ENCODE data around the gene SYT14. TPM values are rescaled to one million over a fixed set of nuclear protein-coding genes. Genes with fewer than 3 reads are reported as not detected.

Gene SYT14
- total and polyA plus RNA-seq, 8 donors = 0.14 to 1.2 (median 0.54) TPM

DNA sequence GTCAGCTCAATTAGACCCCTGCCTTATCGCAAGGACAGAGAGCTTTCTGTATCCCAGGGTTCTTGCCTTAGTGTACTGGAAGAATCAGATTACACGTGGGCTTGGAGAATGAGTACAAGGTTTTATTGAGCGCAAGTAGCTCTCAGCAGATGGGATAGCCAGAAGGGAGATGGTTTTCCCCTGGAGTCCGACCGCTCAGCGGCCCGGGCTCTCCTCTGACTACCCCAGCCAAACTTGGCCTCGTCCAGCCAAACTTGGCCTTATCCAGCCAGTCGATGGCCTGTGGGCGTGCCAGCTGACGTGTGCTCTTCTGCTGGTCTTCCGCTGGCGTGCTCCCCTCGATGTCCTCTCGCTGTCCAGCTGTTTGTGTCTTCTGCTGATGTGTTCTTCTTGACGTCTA lies 136.9 kb downstream of the SYT14 start:
- DNase-seq (peak in 1 of 6 donors; percentile 35), ATAC-seq (no peak), FAIRE-seq (no peak)
- Histone ChIP-seq H3K36me3 (no peaks in the 10 kb centered on the region), H3K4me3 (no peak overlapping the region), H3K27ac (no peak overlapping the region), H3K4me1 (peaks cover 0 to 7% (median 0%) of the 10 kb centered on the region in 3 donors), H3K9me3 (no peaks in the 10 kb centered on the region), H3K27me3 (no peaks in the 10 kb centered on the region)
- WGBS, 2 donors = 83 to 89% methylated on average over 16 of the region's 16 CpGs
- TF ChIP-seq CTCF (IDR thresholded peaks at IDR 0.05) = no peak
- intact Hi-C loops (cut with DNase I) = no loop called here

DNA sequence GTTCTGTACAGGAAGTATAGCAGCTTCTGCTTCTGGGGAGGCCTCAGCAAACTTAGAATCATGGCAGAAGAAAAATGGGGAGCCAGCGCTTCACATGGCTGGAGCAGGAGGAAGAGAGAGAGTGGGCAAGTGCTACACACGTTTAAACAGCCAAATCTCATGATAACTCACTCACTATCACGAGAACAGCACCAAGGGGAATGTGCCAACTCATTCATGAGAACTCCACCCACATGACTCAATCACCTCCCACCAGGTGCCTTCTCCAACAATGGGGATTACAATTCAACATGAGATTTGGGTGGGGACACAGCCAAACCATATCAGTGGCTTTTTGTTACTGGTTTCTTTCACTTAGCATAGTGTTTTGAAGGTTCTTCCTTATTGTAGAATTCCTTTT lies 138.6 kb downstream of the SYT14 start:
- no peak for ATAC-seq
- 62 to 70% methylated on average over 3 of the region's 3 CpGs for WGBS, 2 donors
- FAIRE-seq = no peak

GRCh38 chr1:210081494-210081893 lies 143.5 kb downstream of the SYT14 start:
- intact Hi-C loops (cut with DNase I) = no loop called here
- H3K4me3 ChIP-seq = no peak overlapping the region
- no peaks in the 10 kb centered on the region for H3K9me3 ChIP-seq
- DNase-seq (no peak), FAIRE-seq (no peak), ATAC-seq (no peak)
- H3K4me1 ChIP-seq = no peaks in the 10 kb centered on the region
- no peak overlapping the region for H3K27ac ChIP-seq
- TF ChIP-seq CTCF (IDR thresholded peaks at IDR 0.05) = no peak
- no peaks in the 10 kb centered on the region for H3K27me3 ChIP-seq
- H3K36me3 ChIP-seq = no peaks in the 10 kb centered on the region

More for the DNA sequence above, 138.6 kb downstream of the SYT14 start:
- Histone ChIP-seq H3K9me3 (no peaks in the 10 kb centered on the region), H3K4me3 (no peak overlapping the region), H3K27ac (no peak overlapping the region), H3K36me3 (no peaks in the 10 kb centered on the region), H3K4me1 (peaks cover 0 to 2% (median 0%) of the 10 kb centered on the region in 3 donors), H3K27me3 (no peaks in the 10 kb centered on the region)
- intact Hi-C loops (cut with DNase I) = no loop called here
- no peak for DNase-seq
- no peak for TF ChIP-seq CTCF (IDR thresholded peaks at IDR 0.05)

- no peaks in the 10 kb centered on the region for H3K36me3 ChIP-seq
- ATAC-seq = no peak
- DNase-seq = no peak
- no peaks in the 10 kb centered on the region for H3K4me1 ChIP-seq
- WGBS, 2 donors = 21 to 32% methylated on average over 1 of the region's 1 CpG
- no peak for TF ChIP-seq CTCF (IDR thresholded peaks at IDR 0.05)
- intact Hi-C loops (cut with DNase I) = no loop called here
- no peak for FAIRE-seq
- H3K27ac ChIP-seq = no peak overlapping the region
- no peaks in the 10 kb centered on the region for H3K9me3 ChIP-seq
- H3K4me3 ChIP-seq = no peak overlapping the region
- H3K27me3 ChIP-seq = no peaks in the 10 kb centered on the region
Measured at GRCh38 chr1:210085359-210085758, 147.3 kb downstream of the SYT14 start.

- 72 to 79% methylated on average over 6 of the region's 6 CpGs for WGBS, 2 donors
- Histone ChIP-seq H3K27ac (no peak overlapping the region), H3K27me3 (no peaks in the 10 kb centered on the region), H3K4me1 (no peaks in the 10 kb centered on the region), H3K4me3 (no peak overlapping the region), H3K9me3 (no peaks in the 10 kb centered on the region), H3K36me3 (no peaks in the 10 kb centered on the region)
- intact Hi-C loops (cut with DNase I) = no loop called here
- DNase-seq (no peak), ATAC-seq (no peak), FAIRE-seq (no peak)
- TF ChIP-seq CTCF (IDR thresholded peaks at IDR 0.05) = no peak
Measured at GRCh38 chr1:210087058-210087457, 149.0 kb downstream of the SYT14 start.

Measured in pancreas (tissue), 10 donors.